NCI-H69 (cell line): ENCODE data around the gene PARVB.
A peak's percentile ranks its signal among the peaks of the same experiment; 100 is the strongest.
"Not testable (repeated sequence)": the region's sequence is repeated elsewhere in the genome, so short reads cannot be mapped to it uniquely, and the experiment has no call there.

Experiments
- DNase-seq: peaks from one replicate; lab custom pipeline; 2025; lab: John Stamatoyannopoulos, UW

PARVB gene

GRCh38 chr22:43998679-43999264 lies 25.3 kb upstream of the PARVB start:
- DNase-seq: no peak

DNA sequence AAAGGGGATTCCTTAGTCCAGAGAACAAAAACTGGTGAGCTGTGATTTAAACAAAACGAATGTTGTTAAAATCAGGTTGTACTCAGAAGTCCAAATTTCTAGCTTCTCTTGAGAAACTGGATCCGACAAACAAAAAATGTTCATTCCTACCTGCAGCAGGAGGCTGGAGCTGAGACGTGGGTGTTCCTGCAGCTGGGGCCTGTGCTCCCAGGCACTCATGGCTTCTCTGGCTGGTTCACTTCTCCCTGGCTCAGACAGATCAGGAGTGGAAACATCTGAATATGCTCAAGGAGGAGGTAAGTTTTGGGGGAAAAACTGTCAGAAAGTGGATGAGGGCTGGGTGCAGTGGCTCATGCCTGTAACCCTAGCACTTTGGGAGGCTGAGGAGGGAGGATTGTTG lies 24.7 kb upstream of the PARVB start:
- DNase-seq: no peak

DNA sequence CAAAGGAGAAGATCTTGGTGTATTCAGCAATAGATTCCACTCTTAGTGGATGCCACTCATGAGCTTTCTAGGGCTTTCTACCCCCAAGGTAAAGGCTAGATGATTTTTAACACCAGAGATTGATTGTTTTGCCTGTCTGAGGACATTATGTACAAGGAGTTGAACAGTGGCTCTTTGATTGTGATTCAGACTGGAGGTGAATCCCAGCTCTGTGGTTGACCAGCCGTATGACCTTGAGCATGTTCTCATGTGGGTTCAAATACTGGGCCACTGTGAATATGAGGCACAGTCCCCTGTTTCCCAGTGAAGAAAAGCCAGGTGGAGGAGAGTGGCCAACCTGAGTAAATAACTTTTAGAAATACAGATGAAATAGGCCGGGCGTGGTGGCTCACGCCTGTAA lies 24.0 kb upstream of the PARVB start:
- no peak for DNase-seq

GRCh38 chr22:44001521-44001920 lies 22.6 kb upstream of the PARVB start:
- DNase-seq: no peak

GRCh38 chr22:44002324-44002723 lies 21.8 kb upstream of the PARVB start:
- no peak for DNase-seq

- no peak for DNase-seq
These were observed 21.1 kb upstream of the PARVB start for GRCh38 chr22:44002997-44003396.

DNA sequence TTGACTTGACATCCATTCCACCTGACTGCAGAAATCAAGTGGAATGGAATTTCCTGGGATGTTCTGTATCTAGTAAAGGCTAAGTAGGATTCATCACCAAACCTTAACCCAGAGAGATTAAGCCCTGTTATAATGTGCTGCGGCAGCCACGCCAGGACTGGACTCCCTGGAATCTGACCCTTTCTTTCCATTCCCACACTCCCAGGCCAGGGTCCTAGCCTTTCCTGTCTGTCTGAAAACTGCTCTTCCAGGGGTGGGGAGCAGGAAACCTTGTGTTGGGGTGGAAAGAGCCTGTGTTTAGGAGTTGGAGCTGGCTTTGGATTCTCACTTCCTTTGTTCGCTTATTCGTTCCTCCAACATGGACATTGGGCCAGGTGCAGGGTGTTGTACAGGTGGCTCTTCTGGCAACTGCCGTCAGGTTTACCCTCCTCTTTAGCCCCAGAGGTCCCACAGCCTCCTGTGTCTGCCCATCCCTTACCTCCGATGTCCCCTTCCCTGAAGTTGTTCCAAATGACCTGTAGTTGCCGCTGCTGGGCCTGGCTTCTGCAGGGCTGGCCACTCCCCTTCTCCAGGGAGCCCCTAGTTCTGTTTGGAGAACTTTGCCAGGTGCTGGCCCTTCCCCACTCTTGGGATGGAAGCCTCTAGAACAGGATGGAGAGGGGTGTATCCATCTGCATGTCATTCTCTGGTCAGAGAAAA lies 20.5 kb upstream of the PARVB start:
- DNase-seq: no peak

GRCh38 chr22:44004104-44004460 lies 20.0 kb upstream of the PARVB start:
- DNase-seq: no peak

GRCh38 chr22:44005524-44005923 lies 18.6 kb upstream of the PARVB start:
- no peak for DNase-seq

DNA sequence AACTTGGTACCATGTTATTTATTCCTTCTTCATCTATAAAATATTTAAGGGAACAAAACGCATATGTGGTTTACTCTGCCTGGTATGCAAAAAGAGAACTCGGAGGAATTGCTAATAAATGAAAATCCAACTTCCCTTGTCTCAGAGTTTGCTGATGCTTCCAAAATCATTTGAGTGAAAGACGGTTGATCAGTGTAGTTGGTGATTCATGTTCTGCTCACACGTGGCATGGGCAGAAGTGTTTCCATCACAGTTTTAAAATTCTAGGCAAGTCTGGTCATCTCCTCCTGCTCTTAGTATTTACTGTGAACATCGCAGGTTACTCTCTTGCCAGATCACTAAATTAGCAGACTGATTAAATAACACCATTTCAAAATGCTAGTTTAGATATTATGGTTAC lies 11.9 kb upstream of the PARVB start:
- DNase-seq: no peak

GRCh38 chr22:44012591-44012990 lies 11.5 kb upstream of the PARVB start:
- DNase-seq: no peak

DNA sequence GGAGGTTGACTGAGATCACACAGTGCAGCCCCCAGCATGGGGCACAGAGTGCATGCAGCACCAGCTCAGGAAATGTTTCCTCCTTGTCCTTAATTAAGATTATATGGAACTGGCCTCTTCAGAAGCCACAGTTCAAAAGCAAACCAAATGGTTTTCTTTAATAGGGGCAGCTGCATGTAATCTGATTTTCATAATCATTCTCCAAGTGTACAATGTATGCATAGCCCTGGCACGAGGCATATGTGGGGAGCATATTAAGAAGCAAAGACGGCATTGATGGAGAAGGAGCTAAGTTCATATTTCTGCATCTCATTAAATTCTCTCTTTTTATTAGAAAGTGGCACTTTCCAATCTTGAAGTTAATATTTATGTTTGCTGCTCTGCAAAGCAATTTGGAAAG lies 9.9 kb upstream of the PARVB start:
- no peak for DNase-seq

DNA sequence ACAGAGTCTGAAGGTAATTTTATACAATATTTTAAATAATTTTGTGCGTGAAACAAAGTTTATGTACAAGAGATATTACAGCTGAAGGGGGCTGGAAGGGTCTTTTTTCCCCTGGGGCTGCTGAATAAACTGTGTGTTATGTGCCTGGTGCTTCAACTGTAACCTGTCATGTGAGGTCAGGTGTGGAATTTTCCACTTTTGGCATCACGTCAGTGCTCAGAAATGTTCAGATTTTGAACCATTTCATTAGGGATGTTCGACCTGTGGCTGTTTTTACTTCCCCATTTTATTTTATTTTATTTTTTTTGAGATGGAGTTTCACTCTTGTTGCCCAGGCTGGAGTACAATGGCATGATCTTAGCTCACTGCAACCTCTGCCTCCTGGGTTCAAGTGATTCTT lies 7.5 kb upstream of the PARVB start:
- DNase-seq: not testable (repeated sequence)

DNA sequence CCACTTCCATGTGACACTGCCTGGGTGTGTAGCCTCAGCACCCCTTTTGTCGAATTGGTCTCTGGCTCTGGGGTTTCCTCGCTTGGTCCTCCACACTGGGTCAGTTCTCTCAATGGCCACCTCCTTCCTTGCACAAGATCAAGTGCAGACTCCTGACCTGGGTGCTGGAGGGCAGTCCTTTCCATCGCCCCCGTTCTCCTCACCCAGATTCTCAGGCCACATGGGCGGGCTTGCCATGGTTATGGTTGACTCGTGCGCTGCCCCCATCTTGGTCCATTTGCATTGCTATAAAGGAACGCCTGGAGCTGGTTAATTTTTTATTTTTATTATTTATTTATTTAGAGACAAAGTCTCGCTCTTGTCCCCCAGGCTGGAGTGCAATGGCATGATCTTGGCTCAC lies 5.5 kb upstream of the PARVB start:
- no peak for DNase-seq

- no peak for DNase-seq
These were observed 4.7 kb upstream of the PARVB start for GRCh38 chr22:44019416-44019815.

DNA sequence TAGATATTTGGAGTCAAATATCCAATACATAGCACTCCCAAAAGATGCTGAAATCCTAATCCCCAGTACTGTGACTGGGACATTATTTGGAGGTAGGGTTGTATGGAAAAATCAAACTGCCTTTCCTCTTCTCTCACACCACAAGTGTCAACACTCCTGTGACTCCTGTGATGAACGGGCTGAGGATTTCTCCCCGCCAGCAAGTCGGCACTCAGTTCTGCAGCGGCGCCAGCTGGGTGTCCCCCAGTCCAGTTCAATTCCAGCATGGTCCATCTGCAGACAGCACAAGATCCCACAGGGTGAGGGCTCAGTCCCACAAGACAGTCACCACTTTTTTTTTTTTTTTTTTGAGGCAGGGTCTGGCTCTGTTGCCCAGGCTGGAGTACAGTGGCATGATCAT lies 4.3 kb upstream of the PARVB start:
- DNase-seq: no peak

GRCh38 chr22:44020981-44021380 lies 3.1 kb upstream of the PARVB start:
- DNase-seq: no peak

- peak; percentile 61 for DNase-seq
These were observed 456 bp upstream of the PARVB start for GRCh38 chr22:44023404-44024287.

DNA sequence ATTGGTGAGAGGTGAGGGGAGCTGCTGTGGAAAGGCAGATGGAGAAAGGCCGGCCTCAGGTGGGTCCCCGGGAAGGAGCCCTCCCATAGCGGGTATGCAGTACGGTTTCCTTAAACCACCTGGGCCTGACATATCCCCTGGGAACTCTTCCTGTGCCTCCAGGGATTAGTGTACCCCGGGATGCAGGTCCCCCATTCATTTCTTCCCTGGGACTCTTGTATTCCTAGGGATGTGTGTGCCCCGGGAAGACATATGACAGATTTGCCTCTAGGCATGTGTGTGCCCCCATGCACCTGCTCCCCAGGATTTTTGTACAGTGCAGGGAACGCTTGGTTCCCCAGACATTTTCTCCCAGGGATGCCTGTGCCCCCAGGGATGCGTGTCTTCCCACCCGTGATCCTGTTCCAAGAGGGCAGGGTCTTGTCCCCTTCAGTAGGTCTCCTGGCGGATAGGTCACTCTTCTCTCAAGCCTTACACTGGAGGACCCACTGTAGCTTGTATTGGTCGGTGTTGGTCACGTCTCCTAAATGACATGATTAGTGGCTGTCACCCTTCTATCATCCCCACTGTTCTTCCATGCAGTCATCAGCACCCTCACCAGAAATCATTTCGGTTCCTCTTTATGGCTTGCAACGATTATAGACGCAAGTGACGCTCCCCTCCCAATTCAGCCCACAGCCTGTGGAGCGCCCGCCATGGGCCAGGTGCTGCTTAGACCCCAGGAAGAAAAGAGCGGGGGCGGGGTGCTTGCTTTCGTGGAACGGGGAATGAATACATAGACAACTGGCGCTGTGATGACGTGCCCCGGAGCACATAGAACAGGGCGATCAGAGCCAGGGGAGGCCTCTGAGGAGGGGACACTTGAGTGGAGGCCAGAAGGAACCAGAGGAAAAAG lies 1.3 kb downstream of the PARVB start:
- DNase-seq: peak; percentile 28

- no peak for DNase-seq
These were observed 2.0 kb downstream of the PARVB start for GRCh38 chr22:44026066-44026629.

DNA sequence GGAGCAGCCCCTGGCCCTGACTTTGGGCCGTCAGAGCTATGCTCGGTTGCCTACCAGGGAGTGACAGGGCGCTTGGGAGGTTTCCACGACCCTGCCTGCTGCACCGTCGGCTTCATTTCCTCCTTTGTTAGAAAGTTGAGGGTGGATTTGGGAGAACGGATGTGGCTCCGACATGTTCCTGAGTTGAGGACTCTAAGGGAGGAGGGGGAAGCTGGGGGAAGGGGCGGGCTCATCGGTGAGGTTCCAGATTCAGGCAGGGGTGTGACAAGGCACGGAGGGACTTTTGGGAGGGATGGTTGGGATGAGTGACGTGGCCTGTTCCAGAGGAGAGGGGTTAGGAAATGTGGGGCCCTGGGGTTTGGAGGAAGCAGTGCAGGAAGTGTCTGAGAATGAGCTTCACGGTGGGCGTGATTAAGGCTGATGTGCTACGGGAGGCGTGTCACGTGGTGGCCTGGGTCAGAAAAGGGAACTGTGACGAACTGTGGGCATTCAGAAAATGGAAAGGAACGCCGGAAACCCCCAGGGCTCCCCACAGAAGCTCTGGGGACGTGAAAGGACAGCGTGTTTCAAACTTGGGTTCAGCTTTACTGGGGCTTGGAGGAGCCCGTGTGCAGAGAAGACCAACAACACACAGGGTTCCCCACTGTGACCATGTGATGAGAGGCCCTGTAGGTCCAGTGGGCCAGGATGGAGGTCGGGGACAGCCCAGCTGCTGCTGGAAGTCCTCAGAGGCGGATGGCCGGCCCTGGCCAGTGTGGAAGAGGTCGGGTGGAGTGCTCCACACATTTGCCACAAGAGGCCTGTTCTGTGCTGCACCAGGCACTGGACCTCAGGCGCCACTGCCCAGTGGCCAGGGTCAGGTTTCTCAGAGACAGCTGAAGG lies 2.8 kb downstream of the PARVB start:
- DNase-seq: no peak
